HCT116 (cell line): ENCODE measurements around the gene TNIP3. TPM values are rescaled to one million over a fixed set of nuclear protein-coding genes. Genes with fewer than 3 reads are reported as not detected.

Experiments
- ATAC-seq: fragments of 200-7000 bp; cut with Tn5 transposase; 2 replicates; pipeline ENCODE4 v1.9.1; 2020; ENCODE audit warnings: mild to moderate bottlenecking, moderate library complexity
- BruUV-seq: library from RNA; stranded (reverse); fragments of 400-500 nt; replicated peaks from 2 replicates; lab custom pipeline; 2021; lab: Mats Ljungman, UMichigan
- CTCF ChIA-PET: fragments of 300-600 bp; sonication (Branson Sonifier 250); formaldehyde crosslinking; loops from one replicate; lab custom pipeline; 2021; ENCODE audit warnings: antibody characterized with exemption; lab: Charles Lee
- POLR2A ChIA-PET: fragments of 300-600, 350-600 bp; sonication (Branson Sonifier 250); formaldehyde crosslinking; loops from one replicate; lab custom pipeline; 2021; ENCODE audit warnings: antibody characterized with exemption; lab: Charles Lee
- RAD21 ChIA-PET, 2 experiments: fragments of 300-600 bp; sonication (Branson Sonifier 250); formaldehyde crosslinking; loops; one replicate each; lab custom pipeline; 2023; ENCODE audit warnings: low total read pairs in 2 of 2; ENCODE audit not compliant: uncharacterized antibody in 2 of 2, unreplicated experiment in 2 of 2, low non-redundant PET in 1 of 2; lab: Charles Lee
- DNase-seq: peaks from one replicate; pipeline ENCODE4 v3.0.0-alpha.2; 2010; ENCODE audit warnings: low read depth, low spot score
- H2AFZ ChIP-seq: fragments of 200-600 bp; shearing (Covaris generic), sonication (generic); 2 replicates; pipeline ENCODE4 v1.6.1; 2017; ENCODE audit warnings: low read depth, mixed run types, mixed read lengths, antibody characterized with exemption, low read length; ENCODE audit not compliant: poor library complexity, severe bottlenecking
- H3K27ac ChIP-seq: 2 replicates; pipeline ENCODE4 v1.5.1; 2012; ENCODE audit warnings: low read depth, low read length
- H3K27me3 ChIP-seq: fragments of 200-600 bp; sonication (generic); 2 replicates; pipeline ENCODE4 v1.6.1; 2016; ENCODE audit warnings: mixed run types, low read length, mixed read lengths; ENCODE audit not compliant: insufficient read depth
- H3K36me3 ChIP-seq, 2 experiments: fragments of 200-500 bp in 1 of 2; fragments of 200-600 bp in 1 of 2; sonication (Bioruptor generic) in 1 of 2; sonication (generic) in 1 of 2; 2 replicates each; pipeline versions ENCODE4 v1.5.1 to v1.6.1; 2014 to 2016; ENCODE audit warnings: low read length in 2 of 2, inconsistent platforms in 1 of 2, mixed read lengths in 1 of 2, mixed run types in 1 of 2; ENCODE audit not compliant: insufficient read depth in 2 of 2, control insufficient read depth in 1 of 2
- H3K4me1 ChIP-seq, 2 experiments: fragments of 200-600 bp in 1 of 2; sonication (generic) in 1 of 2; 2 replicates each; pipeline versions ENCODE4 v1.5.1 to v1.6.1; 2012 to 2017; ENCODE audit warnings: low read length in 2 of 2, inconsistent platforms in 1 of 2, mild to moderate bottlenecking in 1 of 2, mixed read lengths in 1 of 2, mixed run types in 1 of 2, moderate library complexity in 1 of 2; ENCODE audit not compliant: insufficient read depth in 2 of 2, control insufficient read depth in 1 of 2
- H3K4me2 ChIP-seq: fragments of 200-600 bp; sonication (generic); 2 replicates; pipeline ENCODE4 v1.6.1; 2017; ENCODE audit warnings: mixed run types, low read length, mixed read lengths
- H3K4me3 ChIP-seq, 2 experiments: fragments of 200-600 bp in 1 of 2; sonication (generic) in 1 of 2; replicated peaks in 1 of 2; 2 replicates each; pipeline ENCODE4 v1.5.1; 2011 to 2016; ENCODE audit warnings: low read length in 2 of 2, control low read depth in 1 of 2, low read depth in 1 of 2, mild to moderate bottlenecking in 1 of 2, mixed read lengths in 1 of 2, mixed run types in 1 of 2
- H3K79me2 ChIP-seq: fragments of 200-600 bp; sonication (generic); 2 replicates; pipeline ENCODE4 v1.6.1; 2017; ENCODE audit warnings: mild to moderate bottlenecking, mixed run types, low read length, moderate library complexity, mixed read lengths; ENCODE audit not compliant: insufficient read depth
- H3K9ac ChIP-seq: fragments of 200-600 bp; sonication (generic); 2 replicates; pipeline ENCODE4 v1.6.1; 2016; ENCODE audit warnings: low read length, mixed read lengths
- H3K9me2 ChIP-seq: fragments of 200-600 bp; sonication (generic), shearing (Covaris generic); 2 replicates; pipeline ENCODE4 v1.6.1; 2017; ENCODE audit warnings: mixed run types, mild to moderate bottlenecking, moderate library complexity; ENCODE audit not compliant: insufficient read depth
- H3K9me3 ChIP-seq, 2 experiments: fragments of 200-500 bp in 1 of 2; fragments of 200-600 bp in 1 of 2; sonication (Bioruptor generic) in 1 of 2; sonication (generic) in 1 of 2; 2 replicates each; pipeline ENCODE4 v1.6.1; 2014 to 2017; ENCODE audit warnings: low read length in 2 of 2, mixed read lengths in 2 of 2, inconsistent platforms in 1 of 2, low read depth in 1 of 2, mild to moderate bottlenecking in 1 of 2, mixed run types in 1 of 2, moderate library complexity in 1 of 2; ENCODE audit not compliant: control insufficient read depth in 1 of 2, insufficient read depth in 1 of 2
- H4K20me1 ChIP-seq: fragments of 200-600 bp; sonication (generic), shearing (Covaris generic); 2 replicates; pipeline ENCODE4 v1.6.1; 2017; ENCODE audit warnings: mixed run types, mild to moderate bottlenecking, moderate library complexity; ENCODE audit not compliant: insufficient read depth
- EGR1 ChIP-seq: IDR thresholded peaks from 2 replicates; pipeline ENCODE4 v1.6.1; 2012; ENCODE audit warnings: low read depth
- ELF1 ChIP-seq: IDR thresholded peaks from 2 replicates; pipeline ENCODE4 v1.6.1; 2012; ENCODE audit warnings: low read depth, borderline replicate concordance
- EZH2 ChIP-seq: fragments of 200-600 bp; sonication (generic); IDR thresholded peaks from 2 replicates; pipeline ENCODE4 v1.6.1; 2017; ENCODE audit warnings: antibody characterized with exemption, mixed run types
- FOSL1 ChIP-seq: IDR thresholded peaks from 2 replicates; pipeline ENCODE4 v1.6.1; 2012; ENCODE audit warnings: low read depth
- POLR2A ChIP-seq: IDR thresholded peaks from 2 replicates; pipeline ENCODE4 v1.7.0; 2011; ENCODE audit warnings: borderline replicate concordance; ENCODE audit not compliant: insufficient read depth, insufficient read length; ENCODE audit errors: extremely low read depth
- POLR2AphosphoS5 ChIP-seq: IDR thresholded peaks from 2 replicates; pipeline ENCODE4 v1.6.1; 2011; ENCODE audit warnings: mild to moderate bottlenecking, low read depth, low read length, moderate library complexity
- RAD21 ChIP-seq: IDR thresholded peaks from 2 replicates; pipeline ENCODE4 v1.6.1; 2012; ENCODE audit warnings: low read depth, mild to moderate bottlenecking
- TCF7L2 ChIP-seq: IDR thresholded peaks from 2 replicates; pipeline ENCODE4 v1.7.0; 2011; ENCODE audit warnings: borderline replicate concordance, inconsistent platforms; ENCODE audit not compliant: insufficient read depth, insufficient read length; ENCODE audit errors: extremely low read depth
- YY1 ChIP-seq: IDR thresholded peaks from 2 replicates; pipeline ENCODE4 v1.6.1; 2011; ENCODE audit warnings: low read length, low read depth, moderate library complexity, mild to moderate bottlenecking; ENCODE audit not compliant: insufficient replicate concordance; ENCODE audit errors: extremely low read depth
- ZFX ChIP-seq: fragments of 450-650 bp; IDR thresholded peaks from 2 replicates; pipeline ENCODE4 v1.6.1; 2017
- ZNF274 ChIP-seq: fragments of 200-500 bp; sonication (Bioruptor generic); IDR thresholded peaks from 2 replicates; pipeline ENCODE4 v1.6.1; 2014; ENCODE audit warnings: mild to moderate bottlenecking, low read depth, low read length, inconsistent platforms
- intact Hi-C: fragments of 100-400 bp; cut with micrococcal nuclease; formaldehyde crosslinking; loops from 2 replicates; pipeline ENCODE4 v1.10.0; 2022
- total RNA-seq: library from RNA; stranded (reverse); gene quantifications from one replicate; pipeline ENCODE4 v1.2.1, GENCODE V29; 2021; ENCODE audit not compliant: unreplicated experiment
- TF ChIP-seq, protein P1 (sequence below), 3 experiments: fragments of 200-600 bp in 1 of 3; sonication (generic) in 1 of 3; IDR thresholded peaks in 2 of 3; conservative IDR thresholded peaks in 1 of 3; 2 replicates each; pipeline ENCODE4 v1.5.1; 2012 to 2017; ENCODE audit warnings: low read depth in 2 of 3, low read length in 2 of 3, antibody characterized with exemption in 1 of 3, borderline replicate concordance in 1 of 3, control low read depth in 1 of 3, mild to moderate bottlenecking in 1 of 3, mixed read lengths in 1 of 3, mixed run types in 1 of 3, moderate library complexity in 1 of 3; ENCODE audit not compliant: insufficient read depth in 1 of 3

Gene TNIP3
- total RNA-seq, 1 experiment from 2014 or later = not detected

DNA sequence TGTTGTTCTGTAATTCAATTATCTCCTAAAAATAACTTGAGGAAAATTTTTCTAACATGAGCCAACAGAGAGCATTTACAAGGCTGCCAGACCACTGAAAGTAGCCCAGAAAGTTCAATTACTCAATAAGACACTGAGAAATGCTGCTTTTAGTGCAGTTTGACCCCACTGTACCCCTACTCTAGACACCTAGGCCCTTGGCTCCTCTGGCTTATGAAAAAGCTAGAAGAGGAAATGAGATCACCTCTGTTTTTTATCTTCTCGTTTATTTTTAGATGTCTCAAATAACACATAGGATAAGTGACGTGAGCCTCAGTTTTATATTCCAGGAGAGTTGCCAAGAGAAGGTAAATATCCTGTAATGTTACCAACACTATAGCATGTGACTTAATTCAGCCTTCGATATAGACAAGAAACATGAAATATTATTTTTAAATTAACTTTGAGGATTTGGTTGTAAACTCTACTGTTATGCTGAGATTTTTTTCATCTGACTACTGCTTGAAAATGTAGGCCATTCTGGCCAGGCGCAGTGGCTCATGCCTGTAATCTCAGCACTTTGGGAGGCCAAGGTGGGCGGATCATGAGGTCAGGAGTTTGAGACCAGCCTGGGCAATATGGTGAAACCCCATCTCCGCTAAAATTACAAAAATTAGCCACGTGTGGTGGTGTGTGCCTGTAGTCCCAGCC, 24.4 kb downstream of the TNIP3 start:
- H3K9me2 ChIP-seq = no peaks in the 10 kb centered on the region
- no peaks in the 10 kb centered on the region for H3K36me3 ChIP-seq
- H4K20me1 ChIP-seq = no peaks in the 10 kb centered on the region
- POLR2A ChIA-PET = no interaction called here
- no peaks in the 10 kb centered on the region for H3K27me3 ChIP-seq
- intact Hi-C loops = no loop called here
- no peak overlapping the region for H3K27ac ChIP-seq
- TF ChIP-seq EGR1 = no peak
- TF ChIP-seq YY1 = no peak
- no peak for TF ChIP-seq ELF1
- no peak for TF ChIP-seq FOSL1
- RAD21 ChIA-PET = no interaction called here
- DNase-seq = no peak
- CTCF ChIA-PET = no interaction called here
- H2AFZ ChIP-seq = no peak overlapping the region
- no peak overlapping the region for H3K4me2 ChIP-seq
- H3K4me1 ChIP-seq = no peaks in the 10 kb centered on the region
- H3K4me3 ChIP-seq = no peak overlapping the region
- no TSS peak for BruUV-seq
- H3K79me2 ChIP-seq = no peaks in the 10 kb centered on the region
- ATAC-seq = no peak
- no peak overlapping the region for H3K9ac ChIP-seq
- H3K9me3 ChIP-seq = no peaks in the 10 kb centered on the region

DNA sequence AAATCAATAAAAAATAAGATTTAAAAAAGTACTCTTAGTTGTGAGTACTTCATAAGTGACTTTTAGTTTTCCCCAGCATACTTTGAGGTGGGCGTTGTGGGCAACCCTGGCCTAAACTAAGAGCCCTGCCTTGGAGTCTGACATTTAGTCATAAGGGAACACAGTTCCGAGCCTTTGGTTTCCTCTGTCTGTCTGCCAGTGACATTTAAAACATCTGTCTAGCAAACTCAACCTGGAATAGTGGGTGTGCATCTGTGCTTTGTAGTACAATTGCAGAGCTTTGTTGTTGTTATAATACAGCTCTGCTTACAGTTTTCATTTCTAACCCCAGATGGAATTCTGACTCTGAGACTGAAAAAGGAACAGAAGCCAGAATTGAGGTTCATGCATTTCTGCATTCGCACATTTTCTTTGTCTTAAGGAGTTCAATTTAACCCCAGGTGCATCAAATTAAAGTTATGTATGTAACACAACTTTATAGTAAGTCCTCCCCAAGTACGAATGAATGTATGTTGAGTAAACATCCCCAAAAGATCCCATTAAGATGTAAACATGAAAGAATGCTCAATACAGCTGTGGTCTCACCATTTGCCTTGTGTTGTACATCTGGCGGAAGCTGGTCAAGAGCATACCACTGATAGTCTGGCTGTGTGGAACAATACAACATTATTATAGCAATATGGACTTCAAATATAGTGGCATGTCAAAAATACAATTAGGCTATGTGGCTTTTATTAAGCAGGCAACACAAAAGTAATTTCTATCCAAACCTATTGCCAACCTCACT, 25.9 kb downstream of the TNIP3 start:
- RAD21 ChIA-PET = no interaction called here

More for the DNA sequence above, 25.9 kb downstream of the TNIP3 start:
- CTCF ChIA-PET = no interaction called here
- Histone ChIP-seq H3K4me2 (no peak overlapping the region), H3K9me3 (no peaks in the 10 kb centered on the region), H4K20me1 (no peaks in the 10 kb centered on the region), H3K79me2 (no peaks in the 10 kb centered on the region), H3K9me2 (no peaks in the 10 kb centered on the region), H3K27me3 (no peaks in the 10 kb centered on the region), H3K27ac (no peak overlapping the region), H3K36me3 (no peaks in the 10 kb centered on the region), H2AFZ (no peak overlapping the region), H3K9ac (no peak overlapping the region), H3K4me3 (no peak overlapping the region), H3K4me1 (no peaks in the 10 kb centered on the region)
- ATAC-seq (no peak), DNase-seq (no peak)
- no TSS peak for BruUV-seq
- intact Hi-C loops = no loop called here
- TF ChIP-seq ZFX (no peak), EZH2 (no peak), FOSL1 (no peak), ZNF274 (no peak), ELF1 (no peak), RAD21 (no peak), POLR2AphosphoS5 (no peak), TCF7L2 (no peak), YY1 (no peak), POLR2A (no peak), EGR1 (no peak)
- TF ChIP-seq, protein P1, sequence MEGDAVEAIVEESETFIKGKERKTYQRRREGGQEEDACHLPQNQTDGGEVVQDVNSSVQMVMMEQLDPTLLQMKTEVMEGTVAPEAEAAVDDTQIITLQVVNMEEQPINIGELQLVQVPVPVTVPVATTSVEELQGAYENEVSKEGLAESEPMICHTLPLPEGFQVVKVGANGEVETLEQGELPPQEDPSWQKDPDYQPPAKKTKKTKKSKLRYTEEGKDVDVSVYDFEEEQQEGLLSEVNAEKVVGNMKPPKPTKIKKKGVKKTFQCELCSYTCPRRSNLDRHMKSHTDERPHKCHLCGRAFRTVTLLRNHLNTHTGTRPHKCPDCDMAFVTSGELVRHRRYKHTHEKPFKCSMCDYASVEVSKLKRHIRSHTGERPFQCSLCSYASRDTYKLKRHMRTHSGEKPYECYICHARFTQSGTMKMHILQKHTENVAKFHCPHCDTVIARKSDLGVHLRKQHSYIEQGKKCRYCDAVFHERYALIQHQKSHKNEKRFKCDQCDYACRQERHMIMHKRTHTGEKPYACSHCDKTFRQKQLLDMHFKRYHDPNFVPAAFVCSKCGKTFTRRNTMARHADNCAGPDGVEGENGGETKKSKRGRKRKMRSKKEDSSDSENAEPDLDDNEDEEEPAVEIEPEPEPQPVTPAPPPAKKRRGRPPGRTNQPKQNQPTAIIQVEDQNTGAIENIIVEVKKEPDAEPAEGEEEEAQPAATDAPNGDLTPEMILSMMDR (IDR thresholded peaks at IDR 0.05 in 2 of 3, conservative IDR thresholded peaks at IDR 0.05 in 1 of 3; ENCODE audit: borderline replicate concordance in 1 of 3, insufficient read depth in 1 of 3, low read depth in 2 of 3, low read length in 2 of 3) = no peak
- POLR2A ChIA-PET = no interaction called here
